Central memory CD8-positive, alpha-beta T cell (primary cell): ENCODE results near the gene PLPP7.
"Not testable (repeated sequence)": the region's sequence is repeated elsewhere in the genome, so short reads cannot be mapped to it uniquely, and the experiment has no call there.

Source experiments
- ATAC-seq: fragments of 150-1000 bp; cut with Tn5 transposase; replicated peaks from 2 replicates; pipeline ENCODE4 v1.10.0; 2022; ENCODE audit warnings: mild to moderate bottlenecking, moderate FRiP score, moderate number of reproducible peaks; ENCODE audit not compliant: poor library complexity, severe bottlenecking; ENCODE audit errors: extremely low read depth
- DNase-seq, 2 donors: peaks; one replicate each; pipeline ENCODE4 v3.0.0; 2021; ENCODE audit warnings: low spot score in 2 of 2
- H3K27ac Mint-ChIP-seq: one replicate; pipeline ENCODE4 v1.8.0; 2022; ENCODE audit warnings: low read depth, mild to moderate bottlenecking, moderate library complexity, mixed read lengths
- H3K27me3 Mint-ChIP-seq: one replicate; pipeline ENCODE4 v1.8.0; 2022; ENCODE audit warnings: mixed read lengths
- H3K36me3 Mint-ChIP-seq: one replicate; pipeline ENCODE4 v1.8.0; 2022; ENCODE audit warnings: mild to moderate bottlenecking, moderate library complexity, mixed read lengths; ENCODE audit not compliant: insufficient read depth
- H3K4me1 Mint-ChIP-seq: one replicate; pipeline ENCODE4 v1.8.0; 2022; ENCODE audit warnings: mixed read lengths
- H3K4me3 Mint-ChIP-seq: one replicate; pipeline ENCODE4 v1.8.0; 2022; ENCODE audit warnings: mild to moderate bottlenecking, moderate library complexity, mixed read lengths
- H3K9me3 Mint-ChIP-seq: one replicate; pipeline ENCODE4 v1.8.0; 2022; ENCODE audit warnings: mixed read lengths

PLPP7 gene

GRCh38 chr9:131259432-131259898 is 30.1 kb upstream of the PLPP7 start:
- Mint-ChIP-seq H3K27ac (peak overlapping the region; percentile 38), H3K9me3 (no peaks in the 10 kb centered on the region), H3K4me3 (no peak overlapping the region), H3K27me3 (no peaks in the 10 kb centered on the region), H3K36me3 (peaks cover 65% of the 10 kb centered on the region), H3K4me1 (peaks cover 51% of the 10 kb centered on the region)
- no peak for DNase-seq
- ATAC-seq, result no peak

GRCh38 chr9:131259916-131260597 is 29.5 kb upstream of the PLPP7 start:
- H3K27ac Mint-ChIP-seq, result peak overlapping the region; percentile 38
- H3K4me1 Mint-ChIP-seq, result peaks cover 56% of the 10 kb centered on the region
- no peaks in the 10 kb centered on the region for H3K9me3 Mint-ChIP-seq
- H3K36me3 Mint-ChIP-seq, result peaks cover 71% of the 10 kb centered on the region
- H3K27me3 Mint-ChIP-seq, result no peaks in the 10 kb centered on the region
- no peak for ATAC-seq
- no peak for DNase-seq
- H3K4me3 Mint-ChIP-seq, result no peak overlapping the region

GRCh38 chr9:131260751-131261452 is 28.6 kb upstream of the PLPP7 start:
- H3K36me3 Mint-ChIP-seq, result peaks cover 75% of the 10 kb centered on the region
- H3K9me3 Mint-ChIP-seq, result no peaks in the 10 kb centered on the region
- H3K4me3 Mint-ChIP-seq, result no peak overlapping the region
- DNase-seq (no peak), ATAC-seq (no peak)
- peaks cover 55% of the 10 kb centered on the region for H3K4me1 Mint-ChIP-seq
- no peak overlapping the region for H3K27ac Mint-ChIP-seq
- H3K27me3 Mint-ChIP-seq, result no peaks in the 10 kb centered on the region

- Mint-ChIP-seq H3K36me3 (peaks cover 73% of the 10 kb centered on the region), H3K9me3 (no peaks in the 10 kb centered on the region), H3K4me3 (peak overlapping the region; percentile 37), H3K27ac (peak overlapping the region; percentile 14), H3K27me3 (no peaks in the 10 kb centered on the region), H3K4me1 (peaks cover 60% of the 10 kb centered on the region)
- DNase-seq (no peak), ATAC-seq (no peak)
These were observed 27.0 kb upstream of the PLPP7 start for GRCh38 chr9:131262327-131263032.

GRCh38 chr9:131263033-131263343 is 26.5 kb upstream of the PLPP7 start:
- ATAC-seq, H3K9me3 Mint-ChIP-seq, H3K27me3 Mint-ChIP-seq, DNase-seq: not testable (repeated sequence)
- H3K27ac Mint-ChIP-seq, result peak overlapping the region; percentile 14
- H3K36me3 Mint-ChIP-seq, result peaks cover 73% of the 10 kb centered on the region
- peak overlapping the region; percentile 37 for H3K4me3 Mint-ChIP-seq
- H3K4me1 Mint-ChIP-seq, result peaks cover 55% of the 10 kb centered on the region

GRCh38 chr9:131263701-131264100 is 25.8 kb upstream of the PLPP7 start:
- no peaks in the 10 kb centered on the region for H3K9me3 Mint-ChIP-seq
- peaks cover 60% of the 10 kb centered on the region for H3K4me1 Mint-ChIP-seq
- ATAC-seq, result no peak
- peak overlapping the region; percentile 49 for H3K27ac Mint-ChIP-seq
- no peaks in the 10 kb centered on the region for H3K27me3 Mint-ChIP-seq
- peaks cover 70% of the 10 kb centered on the region for H3K36me3 Mint-ChIP-seq
- H3K4me3 Mint-ChIP-seq, result peak overlapping the region; percentile 55
- no peak for DNase-seq

- no peaks in the 10 kb centered on the region for H3K9me3 Mint-ChIP-seq
- peak overlapping the region; percentile 93 for H3K4me3 Mint-ChIP-seq
- peaks cover 73% of the 10 kb centered on the region for H3K36me3 Mint-ChIP-seq
These were observed 25.3 kb upstream of the PLPP7 start for GRCh38 chr9:131264231-131264630.

GRCh38 chr9:131266266-131267229 is 23.0 kb upstream of the PLPP7 start:
- H3K36me3 Mint-ChIP-seq, result peaks cover 64% of the 10 kb centered on the region
- ATAC-seq, result no peak
- H3K9me3 Mint-ChIP-seq, result no peaks in the 10 kb centered on the region

More at GRCh38 chr9:131264231-131264630, 25.3 kb upstream of the PLPP7 start:
- DNase-seq (no peak), ATAC-seq (no peak)
- Mint-ChIP-seq H3K4me1 (peaks cover 65% of the 10 kb centered on the region), H3K27ac (no peak overlapping the region), H3K27me3 (no peaks in the 10 kb centered on the region)

GRCh38 chr9:131270171-131271015 is 19.1 kb upstream of the PLPP7 start:
- H3K27ac Mint-ChIP-seq, result peak overlapping the region; percentile 97
- DNase-seq (no peak), ATAC-seq (peak; percentile 6)
- H3K36me3 Mint-ChIP-seq, result peaks cover 52% of the 10 kb centered on the region
- H3K27me3 Mint-ChIP-seq, result no peaks in the 10 kb centered on the region
- peaks cover 64% of the 10 kb centered on the region for H3K4me1 Mint-ChIP-seq
- peak overlapping the region; percentile 93 for H3K4me3 Mint-ChIP-seq
- no peaks in the 10 kb centered on the region for H3K9me3 Mint-ChIP-seq

More at GRCh38 chr9:131266266-131267229, 23.0 kb upstream of the PLPP7 start:
- H3K27ac Mint-ChIP-seq, result peak overlapping the region; percentile 96
- H3K27me3 Mint-ChIP-seq, result no peaks in the 10 kb centered on the region
- peak overlapping the region; percentile 93 for H3K4me3 Mint-ChIP-seq
- no peak for DNase-seq
- H3K4me1 Mint-ChIP-seq, result peaks cover 75% of the 10 kb centered on the region

- H3K27me3 Mint-ChIP-seq, ATAC-seq, DNase-seq, H3K9me3 Mint-ChIP-seq: not testable (repeated sequence)
- Mint-ChIP-seq H3K4me1 (peaks cover 61% of the 10 kb centered on the region), H3K4me3 (peak overlapping the region; percentile 93), H3K27ac (peak overlapping the region; percentile 97), H3K36me3 (peaks cover 56% of the 10 kb centered on the region)
These were observed 18.6 kb upstream of the PLPP7 start for GRCh38 chr9:131271016-131271273.

GRCh38 chr9:131271506-131271931 is 18.0 kb upstream of the PLPP7 start:
- H3K4me1 Mint-ChIP-seq, result peaks cover 55% of the 10 kb centered on the region
- H3K4me3 Mint-ChIP-seq, result peak overlapping the region; percentile 93
- H3K27me3 Mint-ChIP-seq, result no peaks in the 10 kb centered on the region
- no peaks in the 10 kb centered on the region for H3K9me3 Mint-ChIP-seq
- DNase-seq (no peak), ATAC-seq (no peak)
- peak overlapping the region; percentile 97 for H3K27ac Mint-ChIP-seq
- H3K36me3 Mint-ChIP-seq, result peaks cover 57% of the 10 kb centered on the region
